HepG2 (cell line): ENCODE results near the gene CTAG1A. TPM values are rescaled to one million over a fixed set of nuclear protein-coding genes. Genes with fewer than 3 reads are reported as not detected.

Experiments
- ARID2 ChIP-seq: sonication (generic); formaldehyde crosslinking; IDR thresholded peaks from 2 replicates; pipeline ENCODE4 v1.8.1; 2022; ENCODE audit warnings: mild to moderate bottlenecking, missing genetic modification reagents, borderline replicate concordance
- CEBPG ChIP-seq: IDR thresholded peaks from 2 replicates; pipeline ENCODE4 v1.6.1; 2016
- FLYWCH1 ChIP-seq: sonication (generic); formaldehyde crosslinking; IDR thresholded peaks from 2 replicates; pipeline ENCODE4 v1.8.1; 2023; ENCODE audit warnings: mild to moderate bottlenecking, missing genetic modification reagents
- NBN ChIP-seq: fragments of 450-650 bp; conservative IDR thresholded peaks from 2 replicates; pipeline ENCODE4 v1.6.1; 2017
- NFE2L2 ChIP-seq: fragments of 150-350 bp; IDR thresholded peaks from 2 replicates; pipeline ENCODE4 v1.6.1; 2014; ENCODE audit warnings: low read length
- NR2C2 ChIP-seq: sonication (generic); formaldehyde crosslinking; IDR thresholded peaks from 2 replicates; pipeline ENCODE4 v1.4.0; 2020; ENCODE audit warnings: missing genetic modification reagents, mild to moderate bottlenecking, moderate library complexity, borderline replicate concordance
- PBX2 ChIP-seq: IDR thresholded peaks from 2 replicates; pipeline ENCODE4 v1.6.1; 2016; ENCODE audit warnings: control low read depth
- PRDM10 ChIP-seq: sonication (generic); formaldehyde crosslinking; IDR thresholded peaks from 2 replicates; pipeline ENCODE4 v1.4.0; 2020; ENCODE audit warnings: low read depth, missing genetic modification reagents
- SALL2 ChIP-seq: sonication (generic); formaldehyde crosslinking; IDR thresholded peaks from 2 replicates; pipeline ENCODE4 v1.8.1; 2023; ENCODE audit warnings: mild to moderate bottlenecking, missing genetic modification reagents, inconsistent platforms
- ZNF121 ChIP-seq: sonication (generic); formaldehyde crosslinking; IDR thresholded peaks from 2 replicates; pipeline ENCODE4 v1.5.0; 2020; ENCODE audit warnings: mild to moderate bottlenecking, missing genetic modification reagents
- ZNF224 ChIP-seq: sonication (generic); formaldehyde crosslinking; IDR thresholded peaks from 2 replicates; pipeline ENCODE4 v1.5.0; 2020; ENCODE audit warnings: mild to moderate bottlenecking, missing genetic modification reagents
- ZNF232 ChIP-seq: sonication (generic); formaldehyde crosslinking; IDR thresholded peaks from 2 replicates; pipeline ENCODE4 v1.4.0; 2020; ENCODE audit warnings: missing genetic modification reagents, borderline replicate concordance
- ZNF3 ChIP-seq: IDR thresholded peaks from 2 replicates; pipeline ENCODE4 v1.7.0; 2017; ENCODE audit warnings: inconsistent platforms
- ZNF44 ChIP-seq: sonication (generic); formaldehyde crosslinking; IDR thresholded peaks from 2 replicates; pipeline ENCODE4 v1.5.1; 2020; ENCODE audit warnings: mild to moderate bottlenecking, missing genetic modification reagents
- ZNF672 ChIP-seq: sonication (generic); formaldehyde crosslinking; IDR thresholded peaks from 2 replicates; pipeline ENCODE4 v1.8.1; 2022; ENCODE audit warnings: missing genetic modification reagents
- ZNF768 ChIP-seq: sonication (generic); formaldehyde crosslinking; IDR thresholded peaks from 2 replicates; pipeline ENCODE4 v1.4.0; 2020; ENCODE audit warnings: missing genetic modification reagents
- polyA plus RNA-seq, 8 experiments: library from polyadenylated mRNA; depleted of rRNA in 3 of 8; stranded (reverse) in 7 of 8; unstranded in 1 of 8; fragments of >200 nt; fragmentation: Illumina TruSeq in 4 of 8; extraction: Trizol in 4 of 8; gene quantifications; 2 replicates each; pipeline versions ENCODE4 v1.2.1 to v1.2.3, GENCODE V29; 2011 to 2016; ENCODE audit warnings: low read depth in 4 of 8, missing spikeins in 1 of 8, mixed read lengths in 1 of 8; ENCODE audit not compliant: insufficient read depth in 1 of 8
- total RNA-seq, 5 experiments: library from RNA; depleted of rRNA; stranded (reverse); fragments of >200 nt; fragmentation: Illumina TruSeq; extraction: Trizol; gene quantifications; 2 replicates each; pipeline ENCODE4 v1.2.3, GENCODE V29; 2016; ENCODE audit warnings: low read depth in 1 of 5
- TF ChIP-seq, protein P1 (sequence below): sonication (generic); formaldehyde crosslinking; IDR thresholded peaks from 2 replicates; pipeline ENCODE4 v1.4.0; 2020; ENCODE audit warnings: missing genetic modification reagents
- TF ChIP-seq, protein P2 (sequence below): sonication (generic); formaldehyde crosslinking; IDR thresholded peaks from 2 replicates; pipeline ENCODE4 v1.5.0; 2020; ENCODE audit warnings: mild to moderate bottlenecking, missing genetic modification reagents, borderline replicate concordance
- TF ChIP-seq, protein P3 (sequence below): sonication (generic); formaldehyde crosslinking; IDR thresholded peaks from 2 replicates; pipeline ENCODE4 v1.5.1; 2020; ENCODE audit warnings: mild to moderate bottlenecking, missing genetic modification reagents

The CTAG1A gene
- total and polyA plus RNA-seq, 2 of the 13 experiments (the other 11 are each of a cell fraction or from before 2014, with no cell fraction given), result not detected

- TF ChIP-seq, protein P1, sequence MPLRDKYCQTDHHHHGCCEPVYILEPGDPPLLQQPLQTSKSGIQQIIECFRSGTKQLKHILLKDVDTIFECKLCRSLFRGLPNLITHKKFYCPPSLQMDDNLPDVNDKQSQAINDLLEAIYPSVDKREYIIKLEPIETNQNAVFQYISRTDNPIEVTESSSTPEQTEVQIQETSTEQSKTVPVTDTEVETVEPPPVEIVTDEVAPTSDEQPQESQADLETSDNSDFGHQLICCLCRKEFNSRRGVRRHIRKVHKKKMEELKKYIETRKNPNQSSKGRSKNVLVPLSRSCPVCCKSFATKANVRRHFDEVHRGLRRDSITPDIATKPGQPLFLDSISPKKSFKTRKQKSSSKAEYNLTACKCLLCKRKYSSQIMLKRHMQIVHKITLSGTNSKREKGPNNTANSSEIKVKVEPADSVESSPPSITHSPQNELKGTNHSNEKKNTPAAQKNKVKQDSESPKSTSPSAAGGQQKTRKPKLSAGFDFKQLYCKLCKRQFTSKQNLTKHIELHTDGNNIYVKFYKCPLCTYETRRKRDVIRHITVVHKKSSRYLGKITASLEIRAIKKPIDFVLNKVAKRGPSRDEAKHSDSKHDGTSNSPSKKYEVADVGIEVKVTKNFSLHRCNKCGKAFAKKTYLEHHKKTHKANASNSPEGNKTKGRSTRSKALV (CRISPR knock-in tag), result no peak
- no peak for TF ChIP-seq ZNF44 (CRISPR knock-in tag)
- TF ChIP-seq PRDM10 (CRISPR knock-in tag), result no peak
- no peak for TF ChIP-seq FLYWCH1
- no peak for TF ChIP-seq ZNF224 (CRISPR knock-in tag)
- no peak for TF ChIP-seq SALL2 (CRISPR knock-in tag)
- no peak for TF ChIP-seq ZNF672 (CRISPR knock-in tag)
- no peak for TF ChIP-seq ZNF768 (CRISPR knock-in tag)
- TF ChIP-seq, protein P2, sequence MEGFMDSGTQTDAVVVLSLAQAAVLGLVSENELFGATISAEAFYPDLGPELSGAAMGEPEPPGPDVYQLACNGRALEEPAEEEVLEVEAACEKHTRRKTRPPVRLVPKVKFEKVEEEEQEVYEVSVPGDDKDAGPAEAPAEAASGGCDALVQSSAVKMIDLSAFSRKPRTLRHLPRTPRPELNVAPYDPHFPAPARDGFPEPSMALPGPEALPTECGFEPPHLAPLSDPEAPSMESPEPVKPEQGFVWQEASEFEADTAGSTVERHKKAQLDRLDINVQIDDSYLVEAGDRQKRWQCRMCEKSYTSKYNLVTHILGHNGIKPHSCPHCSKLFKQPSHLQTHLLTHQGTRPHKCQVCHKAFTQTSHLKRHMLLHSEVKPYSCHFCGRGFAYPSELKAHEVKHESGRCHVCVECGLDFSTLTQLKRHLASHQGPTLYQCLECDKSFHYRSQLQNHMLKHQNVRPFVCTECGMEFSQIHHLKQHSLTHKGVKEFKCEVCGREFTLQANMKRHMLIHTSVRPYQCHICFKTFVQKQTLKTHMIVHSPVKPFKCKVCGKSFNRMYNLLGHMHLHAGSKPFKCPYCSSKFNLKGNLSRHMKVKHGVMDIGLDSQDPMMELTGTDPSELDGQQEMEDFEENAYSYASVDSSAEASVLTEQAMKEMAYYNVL (CRISPR knock-in tag), result no peak
- no peak for TF ChIP-seq NBN
- no peak for TF ChIP-seq PBX2
- TF ChIP-seq ZNF232 (CRISPR knock-in tag), result no peak
- no peak for TF ChIP-seq ZNF3 (CRISPR knock-in tag)
- TF ChIP-seq NFE2L2, result no peak
- TF ChIP-seq CEBPG (CRISPR knock-in tag), result peak; percentile 27; the same call in 1 of the 2 replicates
- no peak for TF ChIP-seq NR2C2 (CRISPR knock-in tag)
- no peak for TF ChIP-seq ARID2
- TF ChIP-seq, protein P3, sequence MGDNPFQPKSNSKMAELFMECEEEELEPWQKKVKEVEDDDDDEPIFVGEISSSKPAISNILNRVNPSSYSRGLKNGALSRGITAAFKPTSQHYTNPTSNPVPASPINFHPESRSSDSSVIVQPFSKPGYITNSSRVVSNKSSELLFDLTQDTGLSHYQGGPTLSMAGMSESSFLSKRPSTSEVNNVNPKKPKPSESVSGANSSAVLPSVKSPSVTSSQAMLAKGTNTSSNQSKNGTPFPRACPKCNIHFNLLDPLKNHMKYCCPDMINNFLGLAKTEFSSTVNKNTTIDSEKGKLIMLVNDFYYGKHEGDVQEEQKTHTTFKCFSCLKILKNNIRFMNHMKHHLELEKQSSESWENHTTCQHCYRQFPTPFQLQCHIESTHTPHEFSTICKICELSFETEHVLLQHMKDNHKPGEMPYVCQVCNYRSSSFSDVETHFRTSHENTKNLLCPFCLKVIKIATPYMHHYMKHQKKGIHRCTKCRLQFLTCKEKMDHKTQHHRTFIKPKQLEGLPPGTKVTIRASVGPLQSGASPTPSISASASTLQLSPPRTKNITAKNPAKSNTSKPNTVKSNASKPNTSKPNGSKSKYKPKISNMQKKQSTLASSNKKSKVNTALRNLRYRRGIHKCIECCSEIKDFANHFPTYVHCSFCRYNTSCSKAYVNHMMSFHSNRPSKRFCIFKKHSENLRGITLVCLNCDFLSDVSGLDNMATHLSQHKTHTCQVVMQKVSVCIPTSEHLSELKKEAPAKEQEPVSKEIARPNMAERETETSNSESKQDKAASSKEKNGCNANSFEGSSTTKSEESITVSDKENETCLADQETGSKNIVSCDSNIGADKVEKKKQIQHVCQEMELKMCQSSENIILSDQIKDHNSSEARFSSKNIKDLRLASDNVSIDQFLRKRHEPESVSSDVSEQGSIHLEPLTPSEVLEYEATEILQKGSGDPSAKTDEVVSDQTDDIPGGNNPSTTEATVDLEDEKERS, result 0 out of 2 replicates have a peak, but pooled peaks have one; percentile 55
- no peak for TF ChIP-seq ZNF121
Measured at GRCh38 chrX:154542723-154543424, 42.1 kb upstream of the CTAG1A start (continued).
